GM19372 (cell line): ENCODE measurements around the gene GRM7.

ENCODE experiments used
- ATAC-seq: cut with Tn5 transposase; IDR thresholded peaks from one replicate; pipeline ENCODE4 v1.9.1; 2021; ENCODE audit warnings: mild to moderate bottlenecking, low read depth, moderate library complexity; ENCODE audit not compliant: unreplicated experiment

GRM7 gene

GRCh38 chr3:7621651-7622050 lies 760.7 kb downstream of the GRM7 start:
- no peak for ATAC-seq

GRCh38 chr3:7625021-7625420 lies 764.1 kb downstream of the GRM7 start:
- no peak for ATAC-seq

- no peak for ATAC-seq
Measured at GRCh38 chr3:7630351-7630911, 769.5 kb downstream of the GRM7 start.

GRCh38 chr3:7630925-7631324 lies 770.0 kb downstream of the GRM7 start:
- ATAC-seq, result no peak

GRCh38 chr3:7632305-7632704 lies 771.4 kb downstream of the GRM7 start:
- no peak for ATAC-seq

GRCh38 chr3:7637694-7638093 lies 776.8 kb downstream of the GRM7 start:
- ATAC-seq, result no peak

GRCh38 chr3:7638103-7638502 lies 777.2 kb downstream of the GRM7 start:
- ATAC-seq, result no peak

- ATAC-seq, result no peak
Measured at GRCh38 chr3:7640787-7641186, 779.9 kb downstream of the GRM7 start.

- no peak for ATAC-seq
Measured at GRCh38 chr3:7646851-7647250, 785.9 kb downstream of the GRM7 start.

- ATAC-seq, result no peak
Measured at GRCh38 chr3:7650466-7650865, 789.6 kb downstream of the GRM7 start.

GRCh38 chr3:7651274-7651673 lies 790.4 kb downstream of the GRM7 start:
- ATAC-seq, result no peak

GRCh38 chr3:7657214-7658112 lies 796.5 kb downstream of the GRM7 start:
- no peak for ATAC-seq

- no peak for ATAC-seq
Measured at GRCh38 chr3:7658294-7658693, 797.4 kb downstream of the GRM7 start.

- no peak for ATAC-seq
Measured at GRCh38 chr3:7659079-7659478, 798.2 kb downstream of the GRM7 start.

GRCh38 chr3:7663771-7664170 lies 802.9 kb downstream of the GRM7 start:
- ATAC-seq, result no peak

GRCh38 chr3:7667774-7668173 lies 806.9 kb downstream of the GRM7 start:
- ATAC-seq, result no peak

- ATAC-seq, result no peak
Measured at GRCh38 chr3:7669641-7670040, 808.7 kb downstream of the GRM7 start.

GRCh38 chr3:7678521-7678920 lies 817.6 kb downstream of the GRM7 start:
- no peak for ATAC-seq

- no peak for ATAC-seq
Measured at GRCh38 chr3:7682822-7683229, 821.9 kb downstream of the GRM7 start.

- no peak for ATAC-seq
Measured at GRCh38 chr3:7683426-7683825, 822.5 kb downstream of the GRM7 start.

GRCh38 chr3:7684182-7684715 lies 823.3 kb downstream of the GRM7 start:
- ATAC-seq, result no peak
